Upper lobe of left lung (tissue), 6 donors: ENCODE data around the gene MLC1. TPM values are rescaled to one million over a fixed set of nuclear protein-coding genes. Genes with fewer than 3 reads are reported as not detected.

Source experiments
- ATAC-seq, 2 donors: fragments of 200-7000 bp; cut with Tn5 transposase; one replicate each; pipeline ENCODE4 v1.9.1; 2022; ENCODE audit warnings: mild to moderate bottlenecking in 2 of 2, moderate library complexity in 2 of 2; ENCODE audit not compliant: low FRiP score in 2 of 2
- DNase-seq, 2 donors: peaks; one replicate each; pipeline ENCODE4 v3.0.0-alpha.2; 2019 to 2020
- H3K27ac ChIP-seq, 4 donors: fragments of 200-600 bp; sonication (generic); one replicate each; pipeline ENCODE4 v1.5.1; 2016 to 2019
- H3K27me3 ChIP-seq, 4 donors: fragments of 200-600 bp; sonication (generic); one replicate each; pipeline ENCODE4 v1.5.1; 2017 to 2019
- H3K36me3 ChIP-seq, 4 donors: fragments of 200-600 bp; sonication (generic); one replicate each; pipeline ENCODE4 v1.5.1; 2016 to 2019
- H3K4me1 ChIP-seq, 4 donors: fragments of 200-600 bp; sonication (generic); one replicate each; pipeline ENCODE4 v1.5.1; 2018 to 2019
- H3K4me3 ChIP-seq, 4 donors: fragments of 200-600 bp; sonication (generic); one replicate each; pipeline ENCODE4 v1.5.1; 2017 to 2019; ENCODE audit warnings: mild to moderate bottlenecking in 2 of 4, moderate library complexity in 1 of 4
- H3K9me3 ChIP-seq, 4 donors: fragments of 200-600 bp; sonication (generic); one replicate each; pipeline ENCODE4 v1.5.1; 2018 to 2019
- EP300 ChIP-seq, 4 donors: sonication (generic); formaldehyde crosslinking; IDR thresholded peaks; one replicate each; pipeline ENCODE4 v1.5.1; 2017; ENCODE audit warnings: antibody characterized with exemption in 4 of 4, control low read depth in 2 of 4
- POLR2A ChIP-seq, 4 donors: fragments of 450-650 bp; IDR thresholded peaks; one replicate each; pipeline ENCODE4 v1.5.1; 2016 to 2017; ENCODE audit warnings: antibody characterized with exemption in 4 of 4, mild to moderate bottlenecking in 2 of 4
- POLR2AphosphoS5 ChIP-seq, 2 donors: sonication (generic); formaldehyde crosslinking; IDR thresholded peaks; one replicate each; pipeline ENCODE4 v1.5.1; 2017; ENCODE audit warnings: antibody characterized with exemption in 2 of 2
- WGBS, 2 donors: methylation state at CpG; one replicate each; pipeline ENCODE4 v1.1.5; 2017 to 2018; 5-methylcytosine and 5-hydroxymethylcytosine counted together
- total RNA-seq, 6 donors: library from RNA; depleted of rRNA in 4 of 6; stranded (reverse); fragments of >200 nt in 4 of 6; gene quantifications; one replicate each; pipeline versions ENCODE4 v1.1.0 to v1.2.1, GENCODE V29; 2016 to 2021
- TF ChIP-seq, protein P1 (sequence below), 6 experiments: fragments of 450-650 bp in 4 of 6; fragments of 200-600 bp in 2 of 6; sonication (generic) in 2 of 6; IDR thresholded peaks; one replicate each; pipeline ENCODE4 v1.5.1; 2016 to 2019; ENCODE audit warnings: antibody characterized with exemption in 6 of 6
- donor health status: DM: no; HTN: no; CAD: no; lungs with moderate emphysema.
- donor health status: DM: no; HTN: yes; CAD: no; lungs with severe emphysema.

The MLC1 gene
- total RNA-seq, 6 donors from 2014 or later = 0.78 to 3.1 (median 1.2) TPM

DNA sequence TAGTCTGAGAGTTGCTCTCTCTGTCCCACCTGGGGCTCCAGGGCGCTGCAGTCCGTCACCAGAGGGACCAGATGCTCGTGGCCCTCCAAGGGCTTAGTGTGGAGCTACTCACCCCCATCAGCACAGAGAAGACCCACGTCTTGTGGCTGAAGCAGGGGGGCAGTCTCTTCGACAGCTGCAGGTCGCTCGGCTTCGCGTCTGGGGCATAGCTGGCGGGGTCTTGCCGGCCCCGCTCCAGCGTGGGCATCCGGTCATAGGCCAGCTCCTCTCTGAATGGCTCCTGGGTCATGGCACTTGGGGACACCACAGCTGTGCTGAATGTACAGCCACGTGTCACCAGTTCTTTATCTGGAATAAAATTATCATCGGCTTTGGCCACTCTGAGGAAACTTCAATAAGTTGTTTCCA, 608 bp downstream of the MLC1 start:
- 42 to 53% methylated on average over 11 to 12 of the region's 16 CpGs for WGBS, 2 donors
- Histone ChIP-seq H3K27ac (no peak overlapping the region), H3K9me3 (peaks cover 0 to 2% (median 0%) of the 10 kb centered on the region in 4 donors), H3K4me3 (no peak overlapping the region), H3K36me3 (no peaks in the 10 kb centered on the region), H3K4me1 (peaks cover 0 to 10% (median 0%) of the 10 kb centered on the region in 4 donors), H3K27me3 (no peaks in the 10 kb centered on the region)
- no peak for DNase-seq
- TF ChIP-seq EP300 (IDR thresholded peaks at IDR 0.05) (no peak), POLR2A (IDR thresholded peaks at IDR 0.05) (no peak), POLR2AphosphoS5 (IDR thresholded peaks at IDR 0.05) (no peak)
- TF ChIP-seq, protein P1, sequence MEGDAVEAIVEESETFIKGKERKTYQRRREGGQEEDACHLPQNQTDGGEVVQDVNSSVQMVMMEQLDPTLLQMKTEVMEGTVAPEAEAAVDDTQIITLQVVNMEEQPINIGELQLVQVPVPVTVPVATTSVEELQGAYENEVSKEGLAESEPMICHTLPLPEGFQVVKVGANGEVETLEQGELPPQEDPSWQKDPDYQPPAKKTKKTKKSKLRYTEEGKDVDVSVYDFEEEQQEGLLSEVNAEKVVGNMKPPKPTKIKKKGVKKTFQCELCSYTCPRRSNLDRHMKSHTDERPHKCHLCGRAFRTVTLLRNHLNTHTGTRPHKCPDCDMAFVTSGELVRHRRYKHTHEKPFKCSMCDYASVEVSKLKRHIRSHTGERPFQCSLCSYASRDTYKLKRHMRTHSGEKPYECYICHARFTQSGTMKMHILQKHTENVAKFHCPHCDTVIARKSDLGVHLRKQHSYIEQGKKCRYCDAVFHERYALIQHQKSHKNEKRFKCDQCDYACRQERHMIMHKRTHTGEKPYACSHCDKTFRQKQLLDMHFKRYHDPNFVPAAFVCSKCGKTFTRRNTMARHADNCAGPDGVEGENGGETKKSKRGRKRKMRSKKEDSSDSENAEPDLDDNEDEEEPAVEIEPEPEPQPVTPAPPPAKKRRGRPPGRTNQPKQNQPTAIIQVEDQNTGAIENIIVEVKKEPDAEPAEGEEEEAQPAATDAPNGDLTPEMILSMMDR (IDR thresholded peaks at IDR 0.05) = no peak
- ATAC-seq = no peak

DNA sequence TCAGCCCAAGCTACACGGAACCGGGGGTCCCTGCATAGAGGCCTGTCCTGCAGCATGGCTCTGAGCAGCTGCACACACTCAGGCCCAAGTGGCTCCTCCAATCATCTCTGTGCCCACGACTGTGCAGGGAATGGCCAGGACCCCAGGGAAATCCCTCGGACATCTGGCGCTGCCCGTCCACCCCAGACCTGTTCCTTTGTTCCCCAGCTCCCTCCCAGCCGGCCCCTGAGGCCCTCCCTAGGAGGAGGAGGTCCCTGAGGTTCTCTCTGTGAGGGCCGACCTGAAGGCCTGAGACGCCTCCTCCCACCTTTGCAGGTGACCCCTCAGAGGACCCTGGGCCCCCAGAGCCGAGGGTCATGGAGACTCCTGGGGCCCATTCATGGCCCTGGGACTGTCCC, 1.1 kb downstream of the MLC1 start:
- Histone ChIP-seq H3K4me1 (peaks cover 0 to 10% (median 0%) of the 10 kb centered on the region in 4 donors), H3K9me3 (no peaks in the 10 kb centered on the region), H3K36me3 (no peaks in the 10 kb centered on the region), H3K4me3 (no peak overlapping the region), H3K27ac (no peak overlapping the region), H3K27me3 (no peaks in the 10 kb centered on the region)
- TF ChIP-seq, protein P1 (IDR thresholded peaks at IDR 0.05) = no peak
- no peak for TF ChIP-seq EP300 (IDR thresholded peaks at IDR 0.05)
- no peak for TF ChIP-seq POLR2AphosphoS5 (IDR thresholded peaks at IDR 0.05)
- TF ChIP-seq POLR2A (IDR thresholded peaks at IDR 0.05) = no peak
- DNase-seq (no peak), ATAC-seq (no peak)
- WGBS, 2 donors = 56 to 81% methylated on average over 8 to 10 of the region's 10 CpGs

DNA sequence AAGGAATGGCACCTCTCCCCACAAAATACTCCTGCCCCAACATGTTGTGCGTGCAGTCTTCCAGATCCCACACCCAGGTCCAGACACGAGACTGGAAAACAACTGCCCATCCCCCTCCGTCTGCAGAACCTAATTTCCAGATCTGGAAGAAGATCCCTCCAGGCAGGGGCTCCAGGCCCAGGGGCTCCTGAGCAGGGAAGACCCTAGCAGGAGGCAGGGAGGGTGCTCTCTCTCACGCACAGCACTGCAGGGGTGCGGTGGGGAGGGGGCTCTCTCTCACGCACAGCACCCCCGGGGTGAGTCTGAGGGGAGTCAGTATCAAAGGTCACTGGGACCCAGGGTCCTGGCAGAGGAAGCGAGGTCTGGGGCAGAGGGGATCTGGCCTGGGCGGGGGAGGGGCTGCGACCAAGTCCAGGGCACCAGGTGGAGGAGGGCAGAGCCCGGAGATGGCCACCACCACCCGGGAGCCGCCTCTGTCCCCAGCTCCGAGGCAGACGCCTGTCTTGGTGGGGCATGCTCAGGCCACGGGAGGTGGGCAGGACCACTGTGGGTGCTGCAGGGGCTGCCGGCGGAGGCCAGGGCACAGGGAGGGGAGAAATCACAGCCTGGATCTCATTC, 1.7 kb downstream of the MLC1 start:
- WGBS, 2 donors = 74 to 78% methylated on average over 7 to 18 of the region's 18 CpGs
- TF ChIP-seq, protein P1 (IDR thresholded peaks at IDR 0.05) = no peak
- TF ChIP-seq POLR2A (IDR thresholded peaks at IDR 0.05) (no peak), EP300 (IDR thresholded peaks at IDR 0.05) (no peak), POLR2AphosphoS5 (IDR thresholded peaks at IDR 0.05) (no peak)
- Histone ChIP-seq H3K27me3 (no peaks in the 10 kb centered on the region), H3K36me3 (no peaks in the 10 kb centered on the region), H3K4me1 (peaks cover 0 to 10% (median 0%) of the 10 kb centered on the region in 4 donors), H3K9me3 (no peaks in the 10 kb centered on the region), H3K4me3 (no peak overlapping the region), H3K27ac (no peak overlapping the region)
- ATAC-seq (peak in 1 of 2 donors; percentile 8), DNase-seq (peak in 1 of 2 donors; percentile 71)

DNA sequence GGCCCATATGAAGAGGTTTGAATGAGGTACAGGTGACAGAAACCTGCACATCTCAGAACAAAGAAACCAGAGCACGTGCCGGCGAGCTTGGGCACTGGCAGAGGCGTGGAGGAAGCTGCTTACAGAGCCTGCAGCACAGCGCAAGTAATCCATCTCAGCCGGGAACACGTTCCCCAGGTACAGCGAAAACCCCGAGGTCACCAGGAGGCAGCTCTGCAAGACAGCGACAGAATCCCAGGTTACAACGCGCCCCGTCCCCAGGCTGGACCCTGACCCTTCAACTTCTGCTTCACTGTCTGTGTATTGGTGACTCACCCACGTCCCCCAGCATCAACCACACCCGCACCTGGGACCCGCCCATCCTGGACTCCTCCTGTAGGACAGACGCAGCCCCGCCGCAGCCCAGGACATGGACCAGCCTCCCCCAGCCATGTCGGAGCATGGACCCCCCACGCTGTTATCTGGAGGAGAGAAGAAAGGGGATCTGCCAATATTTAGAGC, 2.2 kb downstream of the MLC1 start:
- Histone ChIP-seq H3K4me1 (peaks cover 0 to 10% (median 0%) of the 10 kb centered on the region in 4 donors), H3K27ac (no peak overlapping the region), H3K4me3 (no peak overlapping the region), H3K27me3 (no peaks in the 10 kb centered on the region), H3K36me3 (no peaks in the 10 kb centered on the region), H3K9me3 (no peaks in the 10 kb centered on the region)
- TF ChIP-seq POLR2AphosphoS5 (IDR thresholded peaks at IDR 0.05) (no peak), POLR2A (IDR thresholded peaks at IDR 0.05) (no peak), EP300 (IDR thresholded peaks at IDR 0.05) (no peak)
- TF ChIP-seq, protein P1 (IDR thresholded peaks at IDR 0.05) = no peak
- no peak for ATAC-seq
- WGBS, 2 donors = 83 to 88% methylated on average over 9 to 21 of the region's 21 CpGs
- no peak for DNase-seq
